Measurements from ENCODE around the gene SLC30A1.

- TF ChIP-seq CTCF (IDR thresholded peaks at IDR 0.05; ENCODE audit: control extremely low read depth in 1 of 3, insufficient read depth in 1 of 3, low read depth in 1 of 3, low read length in 3 of 3): no peak
- no peak for TF ChIP-seq JUND (IDR thresholded peaks at IDR 0.05; ENCODE audit: low read length)
Measured at GRCh38 chr1:211574705-211575104, 4.3 kb downstream of the SLC30A1 start.
